Uterus (tissue), 4 donors: Measurements from ENCODE around the gene SCN3B. TPM values are rescaled to one million over a fixed set of nuclear protein-coding genes. Genes with fewer than 3 reads are reported as not detected.

Experiments
- DNase-seq, 2 donors: peaks; one replicate each; pipeline ENCODE4 v3.0.0-alpha.2; 2019 to 2020
- H3K27ac ChIP-seq, 2 donors: fragments of 200-600 bp; sonication (generic); 1 replicate in 1 of 2; 2 replicates in 1 of 2; pipeline ENCODE4 v1.5.1; 2016 to 2018
- H3K27me3 ChIP-seq, 2 donors: fragments of 200-600 bp; sonication (generic); one replicate each; pipeline ENCODE4 v1.5.1; 2018 to 2019; ENCODE audit warnings: control low read depth in 1 of 2
- H3K36me3 ChIP-seq, 2 donors: fragments of 200-600 bp; sonication (generic); one replicate each; pipeline ENCODE4 v1.5.1; 2019; ENCODE audit warnings: control low read depth in 1 of 2
- H3K4me1 ChIP-seq, 2 donors: fragments of 200-600 bp; sonication (generic); one replicate each; pipeline ENCODE4 v1.5.1; 2018 to 2019; ENCODE audit warnings: control low read depth in 1 of 2
- H3K4me3 ChIP-seq, 2 donors: fragments of 200-600 bp; sonication (generic); 1 replicate in 1 of 2; 2 replicates in 1 of 2; pipeline ENCODE4 v1.5.1; 2018 to 2019; ENCODE audit warnings: mild to moderate bottlenecking in 1 of 2
- H3K9me3 ChIP-seq, 2 donors: fragments of 200-600 bp; sonication (generic); one replicate each; pipeline ENCODE4 v1.5.1; 2019; ENCODE audit warnings: control low read depth in 1 of 2
- POLR2A ChIP-seq, 2 donors: fragments of 450-650 bp; IDR thresholded peaks; one replicate each; pipeline ENCODE4 v1.6.1; 2016; ENCODE audit warnings: antibody characterized with exemption in 2 of 2, mild to moderate bottlenecking in 1 of 2, moderate library complexity in 1 of 2
- intact Hi-C: fragments of 100-400 bp; cut with DNase I; formaldehyde crosslinking; loops from one replicate; pipeline ENCODE4 v1.15.1; 2023; ENCODE audit warnings: low total_unique reads
- total RNA-seq, 4 donors: library from RNA; depleted of rRNA in 3 of 4; stranded (reverse); fragments of >200 nt in 3 of 4; gene quantifications; one replicate each; pipeline versions ENCODE4 v1.1.0 to v1.2.4, GENCODE V29; 2014 to 2023
- TF ChIP-seq, protein P1 (sequence below), 4 experiments: fragments of 200-600 bp in 2 of 4; fragments of 450-650 bp in 2 of 4; sonication (generic) in 2 of 4; IDR thresholded peaks; one replicate each; pipeline ENCODE4 v1.5.1; 2016 to 2019; ENCODE audit warnings: antibody characterized with exemption in 4 of 4, mild to moderate bottlenecking in 2 of 4, moderate library complexity in 1 of 4
- donor health status: DM: yes; HTN: yes; CAD: no.

SCN3B gene
- total RNA-seq, 4 donors from 2014 or later, result 0.51 to 2.8 (median 2.0) TPM

DNA sequence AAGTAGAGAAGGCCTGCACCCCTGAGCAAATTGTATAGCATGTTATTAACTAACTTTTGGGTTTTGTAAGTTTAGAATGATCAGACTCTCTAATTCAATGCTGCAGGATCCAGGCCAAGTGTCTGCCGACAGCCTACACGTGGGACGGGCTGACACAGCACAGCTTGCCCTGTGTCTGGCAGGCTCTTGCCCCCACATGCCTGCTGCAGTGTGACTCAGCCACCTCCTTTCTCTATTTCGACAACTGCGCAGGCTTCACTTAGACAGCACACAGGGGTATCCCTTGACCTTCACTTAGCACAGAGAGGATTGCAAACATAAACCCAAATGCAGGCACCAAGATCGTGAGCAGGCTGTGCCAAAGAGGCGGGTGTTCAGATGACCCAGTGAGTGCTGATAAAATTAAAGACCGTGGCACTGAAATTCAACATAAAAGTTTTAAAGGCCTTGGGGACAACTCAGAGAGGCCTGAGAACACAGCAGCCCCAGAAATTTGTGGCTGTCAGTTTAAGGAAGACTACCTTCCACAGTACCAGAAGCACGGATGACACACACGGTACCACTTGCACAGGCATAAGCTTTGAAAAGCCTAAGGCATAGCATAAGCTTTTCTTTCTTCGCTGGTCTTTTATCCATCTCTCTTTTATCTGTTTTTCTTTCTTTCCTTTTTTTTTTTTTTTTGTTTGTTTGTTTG lies 37.8 kb downstream of the SCN3B start:
- no peaks in the 10 kb centered on the region for H3K36me3 ChIP-seq
- no peak for TF ChIP-seq POLR2A (IDR thresholded peaks at IDR 0.05)
- TF ChIP-seq, protein P1, sequence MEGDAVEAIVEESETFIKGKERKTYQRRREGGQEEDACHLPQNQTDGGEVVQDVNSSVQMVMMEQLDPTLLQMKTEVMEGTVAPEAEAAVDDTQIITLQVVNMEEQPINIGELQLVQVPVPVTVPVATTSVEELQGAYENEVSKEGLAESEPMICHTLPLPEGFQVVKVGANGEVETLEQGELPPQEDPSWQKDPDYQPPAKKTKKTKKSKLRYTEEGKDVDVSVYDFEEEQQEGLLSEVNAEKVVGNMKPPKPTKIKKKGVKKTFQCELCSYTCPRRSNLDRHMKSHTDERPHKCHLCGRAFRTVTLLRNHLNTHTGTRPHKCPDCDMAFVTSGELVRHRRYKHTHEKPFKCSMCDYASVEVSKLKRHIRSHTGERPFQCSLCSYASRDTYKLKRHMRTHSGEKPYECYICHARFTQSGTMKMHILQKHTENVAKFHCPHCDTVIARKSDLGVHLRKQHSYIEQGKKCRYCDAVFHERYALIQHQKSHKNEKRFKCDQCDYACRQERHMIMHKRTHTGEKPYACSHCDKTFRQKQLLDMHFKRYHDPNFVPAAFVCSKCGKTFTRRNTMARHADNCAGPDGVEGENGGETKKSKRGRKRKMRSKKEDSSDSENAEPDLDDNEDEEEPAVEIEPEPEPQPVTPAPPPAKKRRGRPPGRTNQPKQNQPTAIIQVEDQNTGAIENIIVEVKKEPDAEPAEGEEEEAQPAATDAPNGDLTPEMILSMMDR (IDR thresholded peaks at IDR 0.05), result no peak
- no peaks in the 10 kb centered on the region for H3K9me3 ChIP-seq
- H3K4me3 ChIP-seq, result no peak overlapping the region
- no peaks in the 10 kb centered on the region for H3K27me3 ChIP-seq
- H3K4me1 ChIP-seq, result no peaks in the 10 kb centered on the region
- DNase-seq, result peak; percentile 73 to 77
- intact Hi-C loops, result no loop called here
- peak overlapping the region; percentile 40 to 52 for H3K27ac ChIP-seq

DNA sequence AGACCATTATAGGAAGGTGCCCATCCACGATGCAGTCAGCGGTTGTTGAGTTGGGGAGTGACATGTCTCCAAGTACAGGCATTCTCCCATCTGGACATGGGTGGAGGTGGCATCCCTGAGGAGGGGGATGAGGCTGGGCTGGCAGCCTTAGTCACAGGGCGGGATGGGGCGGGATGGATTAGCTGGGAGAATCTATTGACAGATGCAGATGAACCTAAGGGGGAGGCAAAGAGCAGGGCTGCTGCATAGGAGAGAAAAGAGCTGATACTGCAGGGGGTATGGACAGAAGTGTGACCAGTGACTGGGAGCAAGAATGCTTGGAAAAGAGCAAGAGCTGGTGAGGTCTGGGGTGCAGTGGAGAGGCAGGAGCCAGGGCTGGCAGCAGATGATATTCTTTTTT lies 42.7 kb downstream of the SCN3B start:
- H3K27me3 ChIP-seq, result no peaks in the 10 kb centered on the region
- no peaks in the 10 kb centered on the region for H3K9me3 ChIP-seq
- H3K36me3 ChIP-seq, result no peaks in the 10 kb centered on the region
- H3K4me1 ChIP-seq, result no peaks in the 10 kb centered on the region
- intact Hi-C loops, result no loop called here
- no peak overlapping the region for H3K27ac ChIP-seq
- TF ChIP-seq, protein P1 (IDR thresholded peaks at IDR 0.05), result no peak
- no peak for TF ChIP-seq POLR2A (IDR thresholded peaks at IDR 0.05)
- DNase-seq, result no peak
- no peak overlapping the region for H3K4me3 ChIP-seq

DNA sequence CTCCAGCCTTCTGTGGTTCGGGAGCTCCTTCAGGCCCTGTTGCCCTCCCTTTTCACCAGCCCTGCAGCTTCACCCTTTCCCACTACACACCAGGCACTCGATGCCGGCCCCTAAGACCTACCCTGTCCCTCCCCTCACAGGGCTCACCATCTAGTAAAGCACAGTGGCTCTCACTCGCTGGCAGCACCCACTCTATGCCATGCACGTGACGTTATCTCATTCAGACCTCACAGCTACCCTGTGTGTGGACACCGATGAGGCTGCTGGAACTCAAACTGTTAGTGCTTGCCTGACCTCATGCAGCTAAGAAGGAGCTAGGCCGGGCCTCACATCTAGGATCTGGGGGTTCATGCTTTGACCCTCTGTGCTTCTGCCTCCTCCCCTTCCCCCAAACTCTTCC lies 45.5 kb downstream of the SCN3B start:
- Histone ChIP-seq H3K27ac (no peak overlapping the region), H3K9me3 (no peaks in the 10 kb centered on the region), H3K27me3 (no peaks in the 10 kb centered on the region), H3K36me3 (no peaks in the 10 kb centered on the region), H3K4me1 (no peaks in the 10 kb centered on the region), H3K4me3 (no peak overlapping the region)
- no peak for DNase-seq
- TF ChIP-seq, protein P1 (IDR thresholded peaks at IDR 0.05), result no peak
- TF ChIP-seq POLR2A (IDR thresholded peaks at IDR 0.05), result no peak
- intact Hi-C loops, result no loop called here

DNA sequence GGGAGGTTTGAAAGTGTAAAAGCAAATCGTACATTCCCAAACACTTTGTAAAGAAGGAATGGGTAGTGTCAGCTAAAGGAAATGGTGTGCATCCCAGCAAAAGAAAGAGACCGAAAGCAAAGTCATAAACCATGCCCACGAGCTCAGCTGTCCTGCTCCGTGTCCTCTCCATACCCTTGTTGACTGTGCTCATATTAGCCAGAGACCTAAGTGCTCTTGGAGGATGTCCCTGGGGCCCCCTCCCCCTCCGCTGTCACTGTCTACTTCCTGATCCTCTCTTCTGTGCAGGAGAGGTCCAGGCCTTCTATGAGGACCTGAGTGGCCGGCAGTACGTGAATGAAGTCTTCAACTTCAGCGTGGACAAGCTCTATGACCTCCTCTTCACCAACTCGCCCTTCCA lies 46.1 kb downstream of the SCN3B start:
- H3K4me3 ChIP-seq, result no peak overlapping the region
- H3K4me1 ChIP-seq, result no peaks in the 10 kb centered on the region
- no peaks in the 10 kb centered on the region for H3K9me3 ChIP-seq
- H3K27ac ChIP-seq, result no peak overlapping the region
- H3K36me3 ChIP-seq, result no peaks in the 10 kb centered on the region
- TF ChIP-seq POLR2A (IDR thresholded peaks at IDR 0.05), result no peak
- TF ChIP-seq, protein P1 (IDR thresholded peaks at IDR 0.05), result no peak
- H3K27me3 ChIP-seq, result no peaks in the 10 kb centered on the region
- intact Hi-C loops, result no loop called here
- DNase-seq, result no peak

DNA sequence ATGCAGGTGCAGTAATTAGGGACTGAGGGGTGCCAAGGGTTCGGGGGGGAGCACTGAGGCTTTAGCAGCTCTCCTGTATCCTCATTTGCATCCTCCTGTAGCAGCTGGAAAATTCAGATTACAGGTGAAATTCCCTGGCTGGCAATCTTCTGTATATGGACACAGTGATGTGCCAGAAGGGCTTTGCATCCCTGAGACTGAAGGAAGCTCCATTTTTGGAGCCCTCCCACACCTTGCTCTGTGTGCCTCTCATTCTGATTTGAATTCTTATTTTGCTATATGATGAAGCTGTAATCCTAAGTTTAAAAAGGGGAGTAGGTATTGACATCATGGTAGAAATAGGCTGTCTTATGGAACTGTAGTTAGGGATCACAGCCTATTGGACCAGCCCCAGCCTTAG lies 46.6 kb downstream of the SCN3B start:
- no peak for DNase-seq
- Histone ChIP-seq H3K27ac (no peak overlapping the region), H3K36me3 (no peaks in the 10 kb centered on the region), H3K9me3 (no peaks in the 10 kb centered on the region), H3K4me3 (no peak overlapping the region), H3K27me3 (no peaks in the 10 kb centered on the region), H3K4me1 (no peaks in the 10 kb centered on the region)
- intact Hi-C loops, result no loop called here
- no peak for TF ChIP-seq POLR2A (IDR thresholded peaks at IDR 0.05)
- TF ChIP-seq, protein P1 (IDR thresholded peaks at IDR 0.05), result no peak
